Measurements from ENCODE around the gene DCDC2.
"Not testable (repeated sequence)": the region's sequence is repeated elsewhere in the genome, so short reads cannot be mapped to it uniquely, and the experiment has no call there.

Gene DCDC2

GRCh38 chr6:24207413-24207812 is 150.4 kb downstream of the DCDC2 start:
- DNase-seq, result no peak

GRCh38 chr6:24205020-24205492 is 152.8 kb downstream of the DCDC2 start:
- DNase-seq, result no peak

DNA sequence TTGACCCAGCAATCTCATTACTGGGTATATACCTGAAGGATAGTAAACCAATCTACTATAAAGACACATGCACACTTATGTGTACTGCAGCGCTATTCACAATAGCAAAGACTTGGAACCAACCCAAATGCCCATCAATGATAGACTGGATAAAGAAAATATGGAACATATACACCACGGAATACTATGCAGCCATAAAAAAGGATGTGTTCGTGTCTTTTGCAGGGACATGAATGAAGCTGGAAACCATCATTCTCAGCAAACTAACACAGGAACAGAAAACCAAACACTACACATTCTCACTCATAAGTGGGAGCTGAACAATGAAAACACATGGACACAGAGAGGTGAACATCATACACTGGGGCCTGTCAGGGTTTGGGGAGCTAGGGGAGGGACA is 153.7 kb downstream of the DCDC2 start:
- DNase-seq, result not testable (repeated sequence)

- DNase-seq, result no peak
Observed at GRCh38 chr6:24197892-24198291, 160.0 kb downstream of the DCDC2 start.

- DNase-seq, result no peak
Observed at GRCh38 chr6:24195836-24196597, 161.8 kb downstream of the DCDC2 start.

GRCh38 chr6:24194978-24195700 is 162.7 kb downstream of the DCDC2 start:
- no peak for DNase-seq

GRCh38 chr6:24193364-24193763 is 164.5 kb downstream of the DCDC2 start:
- DNase-seq, result no peak

- no peak for DNase-seq
Observed at GRCh38 chr6:24191346-24191745, 166.5 kb downstream of the DCDC2 start.

GRCh38 chr6:24188578-24189080 is 169.2 kb downstream of the DCDC2 start:
- DNase-seq, result no peak

GRCh38 chr6:24187965-24188577 is 169.8 kb downstream of the DCDC2 start:
- no peak for DNase-seq

GRCh38 chr6:24186349-24186748 is 171.5 kb downstream of the DCDC2 start:
- DNase-seq, result no peak

DNA sequence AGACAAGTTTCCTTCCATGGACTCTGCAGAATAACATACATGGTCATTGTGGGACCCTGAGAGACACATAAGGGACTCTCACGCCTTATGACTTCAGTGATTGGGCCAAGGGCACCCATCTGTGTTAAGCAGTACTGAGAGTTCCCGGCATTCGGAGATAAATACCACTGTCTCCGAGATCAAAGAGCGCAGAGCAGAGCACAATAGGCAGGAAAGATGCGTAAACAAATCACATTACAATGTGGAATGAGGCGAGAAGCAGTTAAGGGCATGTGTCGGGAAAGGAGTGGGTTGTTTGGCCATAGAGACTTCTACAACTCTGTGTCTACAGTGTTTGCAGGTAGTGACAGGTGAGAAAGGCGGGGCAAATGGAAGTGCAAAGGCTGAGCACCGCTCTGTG is 174.3 kb downstream of the DCDC2 start:
- no peak for DNase-seq

- no peak for DNase-seq
Observed at GRCh38 chr6:24157886-24158285, 200.0 kb downstream of the DCDC2 start.

- DNase-seq, result no peak
Observed at GRCh38 chr6:24154121-24154520, 203.7 kb downstream of the DCDC2 start.

GRCh38 chr6:24152014-24152413 is 205.8 kb downstream of the DCDC2 start:
- no peak for DNase-seq

GRCh38 chr6:24149836-24150235 is 208.0 kb downstream of the DCDC2 start:
- no peak for DNase-seq

DNA sequence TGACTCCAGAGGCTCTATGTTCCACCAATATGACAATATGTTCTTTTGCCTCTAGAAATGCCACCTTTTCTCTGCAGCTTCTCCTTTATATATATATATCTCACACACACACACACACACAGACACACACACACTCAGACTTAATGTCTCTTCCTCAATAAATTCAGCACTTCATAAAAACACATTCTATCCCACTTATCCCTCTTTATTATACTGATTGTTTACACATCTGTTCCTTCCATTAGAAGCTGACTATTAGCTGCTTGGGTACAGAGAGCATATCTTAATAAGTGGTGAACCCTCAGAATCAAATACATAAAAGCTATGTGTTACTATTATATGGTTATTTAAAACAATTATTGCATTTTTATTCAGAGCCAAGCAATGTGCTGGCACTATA is 208.6 kb downstream of the DCDC2 start:
- DNase-seq, result no peak

DNA sequence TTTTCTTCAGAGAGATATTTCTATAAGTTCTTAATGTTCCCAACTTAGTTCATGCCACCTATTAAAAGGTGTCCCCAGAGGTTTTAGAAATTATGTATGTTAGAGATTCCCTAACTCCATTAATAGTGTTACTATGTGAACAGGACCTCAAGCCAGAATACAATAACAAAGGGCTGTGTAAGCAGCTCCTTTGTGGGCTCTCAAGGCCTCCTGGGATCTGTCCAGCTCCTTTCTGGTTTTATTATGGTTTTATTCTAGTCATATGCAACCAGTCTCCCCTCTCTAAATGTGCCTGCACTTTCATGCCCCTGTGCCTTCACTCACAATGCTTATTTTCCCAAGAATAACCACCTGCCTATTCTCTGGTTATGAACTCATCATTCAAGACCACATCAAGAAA is 209.2 kb downstream of the DCDC2 start:
- no peak for DNase-seq

DNA sequence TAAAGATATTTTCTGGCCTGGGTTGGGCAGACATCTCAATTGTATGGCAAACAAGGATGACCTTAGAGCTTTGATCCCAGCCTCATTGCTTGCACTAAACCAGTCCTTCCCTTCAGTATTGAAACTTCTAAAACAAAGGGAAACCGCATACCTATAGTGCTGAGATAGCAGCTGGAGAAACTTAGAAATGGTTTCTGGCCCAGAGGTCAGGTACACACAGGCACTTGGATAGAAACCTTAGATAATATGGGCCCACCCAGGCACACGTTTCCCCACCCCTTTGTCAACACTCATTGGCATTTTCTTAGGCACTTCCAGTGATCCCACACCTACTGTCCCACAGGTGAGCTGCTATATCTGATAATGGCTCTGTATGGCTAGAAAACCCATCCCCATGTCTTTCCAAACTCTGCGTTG is 209.7 kb downstream of the DCDC2 start:
- DNase-seq, result no peak

DNA sequence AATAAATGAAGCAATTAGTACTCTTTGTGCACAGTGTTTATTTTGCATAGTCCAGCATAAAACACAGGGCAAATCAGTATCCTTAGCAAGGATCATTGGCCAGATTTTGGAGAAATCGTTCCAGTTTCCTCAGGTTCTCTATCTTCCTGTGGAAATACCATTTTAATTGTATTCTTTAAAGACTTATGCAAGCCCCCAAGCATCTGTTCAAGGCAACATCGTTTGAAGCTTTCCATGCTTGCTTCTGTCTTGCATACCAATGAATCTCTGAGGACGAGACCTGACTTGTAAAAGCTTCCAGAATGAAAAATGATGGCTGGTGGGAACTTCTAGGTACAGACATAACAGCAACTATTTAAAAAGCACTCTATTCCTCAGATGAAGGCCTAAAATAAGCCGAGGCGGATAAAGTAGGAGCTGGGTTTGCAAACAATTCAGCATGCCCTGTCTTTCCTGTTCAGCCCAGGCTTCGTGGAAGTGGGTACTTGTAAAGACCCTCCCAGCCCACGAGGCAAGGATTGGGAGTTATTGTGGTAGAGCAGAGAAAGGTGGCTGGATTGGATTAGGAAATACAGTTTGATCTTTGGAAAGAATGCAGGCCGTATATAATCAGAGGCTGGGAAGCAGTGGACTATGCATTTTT is 210.2 kb downstream of the DCDC2 start:
- no peak for DNase-seq

GRCh38 chr6:24146871-24147270 is 211.0 kb downstream of the DCDC2 start:
- no peak for DNase-seq

DNA sequence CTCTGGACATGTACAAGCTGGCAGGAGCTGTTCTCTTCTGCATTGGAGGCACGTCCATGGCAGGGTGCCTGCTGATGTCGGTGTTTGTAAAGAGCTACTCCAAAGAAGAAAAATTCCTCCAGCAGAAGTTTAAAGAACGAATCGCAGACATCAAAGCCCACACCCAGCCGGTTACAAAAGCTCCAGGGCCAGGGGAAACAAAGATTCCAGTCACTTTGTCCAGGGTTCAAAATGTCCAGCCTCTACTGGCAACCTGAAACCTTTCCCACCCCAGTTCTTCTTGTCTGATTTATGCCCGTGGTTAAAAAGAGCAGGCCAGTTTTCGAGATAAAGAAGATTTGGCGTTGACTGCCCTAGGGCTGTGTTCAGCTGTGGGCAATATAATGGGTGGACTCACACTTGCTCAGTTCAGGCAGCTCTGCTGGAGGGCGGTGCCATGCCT is 212.1 kb downstream of the DCDC2 start:
- no peak for DNase-seq

DNA sequence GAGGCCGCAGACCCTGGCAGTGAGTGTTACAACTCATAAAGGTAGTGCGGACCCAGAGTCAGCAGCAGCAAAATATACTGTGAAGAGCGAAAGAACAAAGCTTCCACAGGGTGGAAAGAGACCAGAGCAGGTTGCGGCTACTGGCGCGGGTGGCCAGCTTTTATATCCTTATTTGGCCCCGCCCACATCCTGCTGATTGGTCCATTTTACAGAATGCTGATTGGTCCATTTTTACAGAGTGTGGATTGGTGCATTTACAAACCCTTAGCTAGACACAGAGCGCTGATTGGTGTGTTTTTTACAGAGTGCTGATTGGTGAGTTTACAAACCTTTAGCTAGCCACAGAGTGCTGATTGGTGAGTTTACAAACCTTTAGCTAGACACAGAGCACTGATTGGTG is 215.1 kb downstream of the DCDC2 start:
- DNase-seq, result not testable (repeated sequence)

Measured in activated CD8-positive, alpha-beta memory T cell treated with anti-CD3 and anti-CD28 coated beads for 24 hours (primary cell).